ENCODE measurements around the gene MAN1C1. TPM values are rescaled to one million over a fixed set of nuclear protein-coding genes. Genes with fewer than 3 reads are reported as not detected.
A peak's percentile ranks its signal among the peaks of the same experiment; 100 is the strongest.

Gene MAN1C1
- total RNA-seq, 1 experiment from 2014 or later, result 1.5 TPM

DNA sequence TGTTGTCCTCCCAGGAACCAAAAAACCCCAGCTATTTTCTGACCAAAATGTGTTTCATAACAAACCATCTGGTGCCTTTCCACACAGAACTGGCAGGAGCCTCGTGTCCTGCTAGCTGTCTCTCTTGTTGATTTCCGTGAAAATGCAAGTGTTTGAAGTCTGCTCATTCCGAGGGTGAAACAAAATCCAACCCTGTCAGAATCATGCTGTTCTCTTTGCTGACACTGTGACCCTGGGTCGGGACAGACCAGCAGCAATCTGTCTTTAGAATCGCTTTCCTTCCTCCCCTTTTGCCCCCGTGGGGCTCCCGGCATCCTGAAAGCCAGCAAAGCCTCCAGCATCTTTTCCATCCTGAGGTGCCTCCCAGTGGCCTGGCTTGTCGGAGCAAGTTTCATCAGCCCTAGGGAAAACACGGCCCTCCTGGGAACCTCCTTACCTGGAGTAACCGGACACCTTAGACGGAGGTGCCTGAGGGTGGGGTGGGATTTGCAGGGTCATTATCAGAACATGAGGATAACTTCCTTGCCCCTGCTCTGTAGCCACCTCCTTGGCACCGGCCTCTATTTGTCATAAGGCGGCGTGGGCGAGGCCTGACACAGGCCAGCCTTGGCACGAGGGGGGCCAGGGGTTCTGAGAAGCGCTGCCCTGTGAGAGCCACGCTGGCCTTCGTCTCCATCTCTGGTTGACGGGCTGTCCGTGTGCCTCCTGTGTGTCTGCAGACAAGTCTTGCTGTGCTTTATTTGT is 48.3 kb upstream of the MAN1C1 start:
- H3K9me3 ChIP-seq (ENCODE audit: control insufficient read depth, insufficient read depth, low read depth, low read length), result no peaks in the 10 kb centered on the region
- peak; percentile 20; the same call in 1 of the 2 replicates for ATAC-seq
- TF ChIP-seq POLR2AphosphoS5 (IDR thresholded peaks at IDR 0.05; ENCODE audit: low read depth, low read length) (no peak), SIN3A (IDR thresholded peaks at IDR 0.05; ENCODE audit: borderline replicate concordance, insufficient read depth, low read depth, low read length) (no peak), TCF7L2 (IDR thresholded peaks at IDR 0.05; ENCODE audit: low read depth, low read length) (no peak), CTCF (IDR thresholded peaks at IDR 0.05) (no peak)
- TF ChIP-seq, protein P1, sequence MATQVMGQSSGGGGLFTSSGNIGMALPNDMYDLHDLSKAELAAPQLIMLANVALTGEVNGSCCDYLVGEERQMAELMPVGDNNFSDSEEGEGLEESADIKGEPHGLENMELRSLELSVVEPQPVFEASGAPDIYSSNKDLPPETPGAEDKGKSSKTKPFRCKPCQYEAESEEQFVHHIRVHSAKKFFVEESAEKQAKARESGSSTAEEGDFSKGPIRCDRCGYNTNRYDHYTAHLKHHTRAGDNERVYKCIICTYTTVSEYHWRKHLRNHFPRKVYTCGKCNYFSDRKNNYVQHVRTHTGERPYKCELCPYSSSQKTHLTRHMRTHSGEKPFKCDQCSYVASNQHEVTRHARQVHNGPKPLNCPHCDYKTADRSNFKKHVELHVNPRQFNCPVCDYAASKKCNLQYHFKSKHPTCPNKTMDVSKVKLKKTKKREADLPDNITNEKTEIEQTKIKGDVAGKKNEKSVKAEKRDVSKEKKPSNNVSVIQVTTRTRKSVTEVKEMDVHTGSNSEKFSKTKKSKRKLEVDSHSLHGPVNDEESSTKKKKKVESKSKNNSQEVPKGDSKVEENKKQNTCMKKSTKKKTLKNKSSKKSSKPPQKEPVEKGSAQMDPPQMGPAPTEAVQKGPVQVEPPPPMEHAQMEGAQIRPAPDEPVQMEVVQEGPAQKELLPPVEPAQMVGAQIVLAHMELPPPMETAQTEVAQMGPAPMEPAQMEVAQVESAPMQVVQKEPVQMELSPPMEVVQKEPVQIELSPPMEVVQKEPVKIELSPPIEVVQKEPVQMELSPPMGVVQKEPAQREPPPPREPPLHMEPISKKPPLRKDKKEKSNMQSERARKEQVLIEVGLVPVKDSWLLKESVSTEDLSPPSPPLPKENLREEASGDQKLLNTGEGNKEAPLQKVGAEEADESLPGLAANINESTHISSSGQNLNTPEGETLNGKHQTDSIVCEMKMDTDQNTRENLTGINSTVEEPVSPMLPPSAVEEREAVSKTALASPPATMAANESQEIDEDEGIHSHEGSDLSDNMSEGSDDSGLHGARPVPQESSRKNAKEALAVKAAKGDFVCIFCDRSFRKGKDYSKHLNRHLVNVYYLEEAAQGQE (IDR thresholded peaks at IDR 0.05; ENCODE audit: insufficient read depth in 1 of 2, low read depth in 2 of 2, low read length in 1 of 2), result no peak
- TSS peak; percentile 76 for BruUV-seq (replicated peaks)
- DNase-seq (ENCODE audit: low read depth, low spot score), result no peak
- ChIA-PET CTCF (no interaction called here), POLR2A (no interaction called here)
- in situ Hi-C loops (cut with HindIII; ENCODE audit: low pct_unique_long_range_greater_than_20kb, low sequenced_read_pairs) (no loop called here), intact Hi-C loops (cut with micrococcal nuclease; ENCODE audit: unreplicated experiment) (no loop called here)
- H3K36me3 ChIP-seq (ENCODE audit: control insufficient read depth, insufficient read depth, low read length), result no peaks in the 10 kb centered on the region
- H3K4me3 ChIP-seq (ENCODE audit: low read depth in 2 of 2, low read length in 2 of 2), result no peak overlapping the region
- H3K27ac ChIP-seq (ENCODE audit: low read length), result no peak overlapping the region
- no peaks in the 10 kb centered on the region for H3K27me3 ChIP-seq (ENCODE audit: control insufficient read depth, insufficient read depth, low read length)
- H3K4me1 ChIP-seq (ENCODE audit: control insufficient read depth, insufficient read depth, low read length), result peaks cover 14% of the 10 kb centered on the region

GRCh38 chr1:25568834-25569596 is 47.6 kb upstream of the MAN1C1 start:
- H3K4me3 ChIP-seq (ENCODE audit: low read depth in 2 of 2, low read length in 2 of 2), result no peak overlapping the region
- no peaks in the 10 kb centered on the region for H3K9me3 ChIP-seq (ENCODE audit: control insufficient read depth, insufficient read depth, low read depth, low read length)
- ATAC-seq, result peak; percentile 55
- no peaks in the 10 kb centered on the region for H3K27me3 ChIP-seq (ENCODE audit: control insufficient read depth, insufficient read depth, low read length)
- CTCF ChIA-PET, result no interaction called here
- in situ Hi-C loops (cut with HindIII; ENCODE audit: low pct_unique_long_range_greater_than_20kb, low sequenced_read_pairs) (no loop called here), intact Hi-C loops (cut with micrococcal nuclease; ENCODE audit: unreplicated experiment) (no loop called here)
- H3K36me3 ChIP-seq (ENCODE audit: control insufficient read depth, insufficient read depth, low read length), result no peaks in the 10 kb centered on the region
- peaks cover 14% of the 10 kb centered on the region for H3K4me1 ChIP-seq (ENCODE audit: control insufficient read depth, insufficient read depth, low read length)
- TF ChIP-seq TCF7L2 (IDR thresholded peaks at IDR 0.05; ENCODE audit: low read depth, low read length) (no peak), SIN3A (IDR thresholded peaks at IDR 0.05; ENCODE audit: borderline replicate concordance, insufficient read depth, low read depth, low read length) (no peak)
- DNase-seq (ENCODE audit: low read depth, low spot score), result no peak
- no peak overlapping the region for H3K27ac ChIP-seq (ENCODE audit: low read length)
- no TSS peak for BruUV-seq (replicated peaks)
- POLR2A ChIA-PET, result no interaction called here
